Gastrocnemius medialis (tissue), 4 donors: ENCODE measurements around the gene KCP.

ENCODE experiments used
- CTCF ChIP-seq, 5 experiments: fragments of 450-650 bp in 3 of 5; fragments of 200-600 bp in 2 of 5; sonication (generic) in 2 of 5; IDR thresholded peaks in 4 of 5; conservative IDR thresholded peaks in 1 of 5; 1 replicate in 4 of 5; 2 replicates in 1 of 5; pipeline ENCODE4 v1.5.1; 2016 to 2019; ENCODE audit warnings: antibody characterized with exemption in 5 of 5, mild to moderate bottlenecking in 3 of 5, moderate library complexity in 3 of 5
- POLR2A ChIP-seq, 2 donors: fragments of 450-650 bp; IDR thresholded peaks; one replicate each; pipeline ENCODE4 v1.6.1; 2017; ENCODE audit warnings: antibody characterized with exemption in 2 of 2, mild to moderate bottlenecking in 2 of 2, moderate library complexity in 2 of 2

GRCh38 chr7:128931965-128932861, 21.7 kb upstream of the KCP start:
- no peak for TF ChIP-seq CTCF (IDR thresholded peaks at IDR 0.05 in 4 of 5, conservative IDR thresholded peaks at IDR 0.05 in 1 of 5)
- no peak for TF ChIP-seq POLR2A (IDR thresholded peaks at IDR 0.05)
